ENCODE results near the gene NKD1.
"Not testable (repeated sequence)": the region's sequence is repeated elsewhere in the genome, so short reads cannot be mapped to it uniquely, and the experiment has no call there.

NKD1 gene

DNA sequence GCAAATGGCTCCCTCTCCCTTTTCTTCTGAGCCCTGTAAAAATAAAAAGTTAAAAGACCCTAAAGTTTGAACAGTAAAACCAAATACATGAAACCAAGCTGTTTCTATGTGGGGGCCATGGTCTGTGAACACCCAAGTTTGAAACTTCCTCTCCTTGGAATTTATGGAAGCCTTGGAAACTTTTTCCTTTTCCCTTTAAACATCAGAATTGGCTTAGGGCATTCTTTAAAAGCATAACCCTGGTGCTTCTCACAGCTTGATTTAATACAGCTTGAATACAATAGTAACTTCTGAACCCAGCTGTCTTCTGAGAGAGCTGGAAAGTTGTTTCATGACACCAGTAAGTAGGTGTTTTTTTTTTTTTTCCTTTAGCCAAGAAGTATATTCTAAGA, 26.5 kb downstream of the NKD1 start:
- no peak overlapping the region for H3K4me3 ChIP-seq (ENCODE audit: low read depth, low read length)
- no peak for DNase-seq (ENCODE audit: low read depth, low spot score)
- in situ Hi-C loops (cut with HindIII; ENCODE audit: low sequenced_read_pairs) = no loop called here
- TF ChIP-seq, protein P1, sequence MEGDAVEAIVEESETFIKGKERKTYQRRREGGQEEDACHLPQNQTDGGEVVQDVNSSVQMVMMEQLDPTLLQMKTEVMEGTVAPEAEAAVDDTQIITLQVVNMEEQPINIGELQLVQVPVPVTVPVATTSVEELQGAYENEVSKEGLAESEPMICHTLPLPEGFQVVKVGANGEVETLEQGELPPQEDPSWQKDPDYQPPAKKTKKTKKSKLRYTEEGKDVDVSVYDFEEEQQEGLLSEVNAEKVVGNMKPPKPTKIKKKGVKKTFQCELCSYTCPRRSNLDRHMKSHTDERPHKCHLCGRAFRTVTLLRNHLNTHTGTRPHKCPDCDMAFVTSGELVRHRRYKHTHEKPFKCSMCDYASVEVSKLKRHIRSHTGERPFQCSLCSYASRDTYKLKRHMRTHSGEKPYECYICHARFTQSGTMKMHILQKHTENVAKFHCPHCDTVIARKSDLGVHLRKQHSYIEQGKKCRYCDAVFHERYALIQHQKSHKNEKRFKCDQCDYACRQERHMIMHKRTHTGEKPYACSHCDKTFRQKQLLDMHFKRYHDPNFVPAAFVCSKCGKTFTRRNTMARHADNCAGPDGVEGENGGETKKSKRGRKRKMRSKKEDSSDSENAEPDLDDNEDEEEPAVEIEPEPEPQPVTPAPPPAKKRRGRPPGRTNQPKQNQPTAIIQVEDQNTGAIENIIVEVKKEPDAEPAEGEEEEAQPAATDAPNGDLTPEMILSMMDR (IDR thresholded peaks at IDR 0.05; ENCODE audit: low read depth, low read length) = no peak

DNA sequence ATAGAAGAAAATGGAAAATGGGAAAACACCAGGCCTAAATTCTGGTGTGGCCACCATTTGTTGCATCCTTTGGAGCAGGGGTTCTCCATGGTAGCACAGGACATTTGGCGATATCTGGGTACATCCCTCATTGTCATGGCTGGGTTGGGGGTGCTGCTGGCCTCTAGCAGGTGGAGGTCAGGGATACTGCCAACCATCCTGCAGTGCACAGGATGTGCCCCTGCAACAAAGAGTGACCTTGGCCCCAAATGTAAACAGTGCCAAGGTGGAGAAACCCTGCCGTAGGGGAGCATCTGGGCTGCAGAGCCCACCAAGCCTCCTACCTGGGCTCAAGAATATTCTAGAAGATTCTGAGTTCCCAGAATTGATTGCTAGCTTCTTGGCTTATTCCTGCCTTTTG, 27.5 kb downstream of the NKD1 start:
- H3K4me3 ChIP-seq (ENCODE audit: low read depth, low read length) = no peak overlapping the region
- TF ChIP-seq, protein P1 (IDR thresholded peaks at IDR 0.05; ENCODE audit: low read depth, low read length) = no peak
- in situ Hi-C loops (cut with HindIII; ENCODE audit: low sequenced_read_pairs) = no loop called here
- DNase-seq (ENCODE audit: low read depth, low spot score) = no peak

DNA sequence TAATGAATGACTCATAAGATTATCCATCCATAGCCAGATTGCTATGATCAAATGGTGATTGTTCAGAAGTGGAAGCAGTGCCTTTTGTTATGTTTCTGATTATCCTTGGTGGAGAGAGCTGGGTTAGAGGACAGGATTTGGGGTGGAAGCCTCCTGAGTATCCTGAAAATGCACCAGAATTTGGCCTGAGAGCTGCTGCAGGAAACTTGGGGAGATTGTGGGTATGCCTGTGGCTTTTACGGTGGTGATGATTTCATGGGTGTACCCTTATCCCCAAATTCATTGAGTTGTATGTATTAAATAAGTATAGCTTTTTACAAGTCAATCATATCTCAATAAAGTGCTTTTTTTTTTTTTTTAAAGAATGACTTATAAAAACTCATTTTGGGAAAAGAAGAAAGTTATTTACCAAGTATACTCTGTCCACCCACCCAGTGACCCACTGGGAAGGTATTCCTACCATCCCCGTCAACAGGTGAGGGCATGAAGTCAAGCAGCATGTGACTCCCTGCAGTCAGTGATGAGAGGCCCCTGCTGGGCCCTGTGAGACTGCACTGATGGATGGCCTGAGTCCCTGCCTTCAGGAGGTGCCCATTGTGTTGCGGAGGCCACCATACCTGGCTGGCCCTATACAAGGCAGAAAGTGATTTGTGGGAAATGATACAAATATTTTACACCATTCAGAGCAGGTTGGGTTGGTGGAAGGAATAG, 28.4 kb downstream of the NKD1 start:
- TF ChIP-seq, protein P1 (IDR thresholded peaks at IDR 0.05; ENCODE audit: low read depth, low read length) = no peak
- in situ Hi-C loops (cut with HindIII; ENCODE audit: low sequenced_read_pairs) = no loop called here
- H3K4me3 ChIP-seq (ENCODE audit: low read depth, low read length) = no peak overlapping the region
- DNase-seq (ENCODE audit: low read depth, low spot score) = no peak

DNA sequence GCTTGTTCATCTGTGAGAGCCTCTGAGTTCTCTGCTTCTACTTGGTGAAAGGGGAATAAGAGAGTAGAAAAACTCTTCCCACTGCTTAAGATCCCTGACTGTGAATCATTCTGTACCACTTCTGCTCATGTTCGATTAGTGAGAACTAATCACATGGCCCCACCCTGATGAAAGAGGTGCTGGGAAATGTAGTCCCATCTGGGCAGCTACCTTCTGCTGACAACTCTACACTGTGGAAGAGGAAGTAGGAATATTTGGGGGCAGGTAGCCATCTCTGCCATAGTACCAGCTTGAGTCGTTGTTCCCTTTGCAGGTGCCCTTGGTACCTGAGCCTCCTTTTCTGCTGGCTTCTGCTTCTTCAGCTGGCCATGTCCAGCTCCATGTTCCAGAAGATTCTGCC, 29.9 kb downstream of the NKD1 start:
- in situ Hi-C loops (cut with HindIII; ENCODE audit: low sequenced_read_pairs) = no loop called here
- no peak overlapping the region for H3K4me3 ChIP-seq (ENCODE audit: low read depth, low read length)
- no peak for DNase-seq (ENCODE audit: low read depth, low spot score)
- TF ChIP-seq, protein P1 (IDR thresholded peaks at IDR 0.05; ENCODE audit: low read depth, low read length) = no peak

DNA sequence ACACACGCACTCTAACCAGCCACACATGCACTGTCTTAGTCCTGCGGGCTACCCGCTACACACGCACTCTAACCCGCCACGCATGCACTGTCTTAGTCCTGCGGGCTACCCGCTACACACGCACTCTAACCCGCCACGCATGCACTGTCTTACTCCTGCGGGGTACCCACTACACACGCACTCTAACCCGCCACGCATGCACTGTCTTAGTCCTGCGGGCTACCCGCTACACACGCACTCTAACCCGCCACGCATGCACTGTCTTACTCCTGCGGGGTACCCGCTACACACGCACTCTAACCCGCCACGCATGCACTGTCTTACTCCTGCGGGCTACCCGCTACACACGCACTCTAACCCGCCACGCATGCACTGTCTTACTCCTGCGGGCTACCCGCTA, 31.2 kb downstream of the NKD1 start:
- DNase-seq (ENCODE audit: low read depth, low spot score); in situ Hi-C loops (cut with HindIII; ENCODE audit: low sequenced_read_pairs): not testable (repeated sequence)

DNA sequence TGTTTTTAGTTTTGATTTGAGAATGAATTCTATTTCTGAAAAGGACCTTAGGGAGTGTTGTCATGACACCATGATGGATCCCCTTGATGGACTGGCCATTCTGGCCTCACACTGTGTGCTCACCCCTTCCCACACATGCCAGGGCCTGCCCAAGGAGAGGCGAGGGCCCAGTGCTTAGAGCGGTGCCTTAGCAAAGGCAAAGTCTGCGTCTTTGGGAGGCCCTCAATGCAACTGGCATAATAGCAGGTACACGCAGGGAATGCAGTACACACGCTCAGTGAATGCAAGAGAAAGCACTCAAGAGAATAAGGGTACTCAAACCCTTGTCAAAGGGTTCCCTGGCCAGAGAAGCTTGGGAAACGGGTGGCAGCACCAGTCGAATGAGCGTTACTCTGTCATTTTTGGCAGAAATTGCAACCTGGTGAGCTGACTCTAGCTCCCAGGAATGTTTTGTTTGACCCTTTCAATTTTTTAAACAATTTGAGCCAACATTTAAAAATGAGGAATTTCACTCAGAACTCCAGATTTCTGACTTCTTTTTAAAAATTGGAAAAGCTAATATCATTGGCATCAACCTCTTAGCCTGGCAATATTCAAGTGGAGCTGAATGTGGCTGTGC, 32.1 kb downstream of the NKD1 start:
- TF ChIP-seq, protein P1 (IDR thresholded peaks at IDR 0.05; ENCODE audit: low read depth, low read length) = no peak
- in situ Hi-C loops (cut with HindIII; ENCODE audit: low sequenced_read_pairs) = no loop called here
- DNase-seq (ENCODE audit: low read depth, low spot score) = no peak

More for the DNA sequence above, 31.2 kb downstream of the NKD1 start:
- H3K4me3 ChIP-seq (ENCODE audit: low read depth, low read length) = not testable (repeated sequence)

DNA sequence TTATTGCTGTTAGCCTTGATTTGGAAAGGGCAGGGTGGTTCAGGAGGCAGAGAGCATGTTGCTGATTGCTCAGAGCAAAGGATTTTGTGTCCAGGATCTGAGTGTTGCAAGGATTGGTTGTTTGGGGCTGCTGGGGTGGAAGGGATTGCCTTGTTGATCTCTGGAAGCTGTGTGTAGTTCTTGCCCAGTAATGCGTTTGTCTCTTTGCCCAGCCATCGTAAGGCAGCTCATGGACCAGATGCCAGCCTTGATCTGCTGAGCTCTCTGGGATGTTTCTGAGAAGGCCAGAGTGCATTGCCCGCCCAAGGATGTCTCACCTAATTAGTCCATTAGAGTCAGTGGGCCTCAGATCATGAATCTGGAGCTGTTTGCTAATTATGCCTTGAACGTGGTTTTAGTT, 33.6 kb downstream of the NKD1 start:
- in situ Hi-C loops (cut with HindIII; ENCODE audit: low sequenced_read_pairs) = no loop called here
- TF ChIP-seq, protein P1 (IDR thresholded peaks at IDR 0.05; ENCODE audit: low read depth, low read length) = no peak
- H3K4me3 ChIP-seq (ENCODE audit: low read depth, low read length) = no peak overlapping the region
- no peak for DNase-seq (ENCODE audit: low read depth, low spot score)

More for the DNA sequence above, 32.1 kb downstream of the NKD1 start:
- no peak overlapping the region for H3K4me3 ChIP-seq (ENCODE audit: low read depth, low read length)

Data from astrocyte of the spinal cord (primary cell).